Measurements from ENCODE around the gene KCNAB1. TPM values are rescaled to one million over a fixed set of nuclear protein-coding genes. Genes with fewer than 3 reads are reported as not detected.
"Not testable (repeated sequence)": the region's sequence is repeated elsewhere in the genome, so short reads cannot be mapped to it uniquely, and the experiment has no call there.

Gene KCNAB1
- polyA plus RNA-seq, 1 donor, result 2.5 TPM

DNA sequence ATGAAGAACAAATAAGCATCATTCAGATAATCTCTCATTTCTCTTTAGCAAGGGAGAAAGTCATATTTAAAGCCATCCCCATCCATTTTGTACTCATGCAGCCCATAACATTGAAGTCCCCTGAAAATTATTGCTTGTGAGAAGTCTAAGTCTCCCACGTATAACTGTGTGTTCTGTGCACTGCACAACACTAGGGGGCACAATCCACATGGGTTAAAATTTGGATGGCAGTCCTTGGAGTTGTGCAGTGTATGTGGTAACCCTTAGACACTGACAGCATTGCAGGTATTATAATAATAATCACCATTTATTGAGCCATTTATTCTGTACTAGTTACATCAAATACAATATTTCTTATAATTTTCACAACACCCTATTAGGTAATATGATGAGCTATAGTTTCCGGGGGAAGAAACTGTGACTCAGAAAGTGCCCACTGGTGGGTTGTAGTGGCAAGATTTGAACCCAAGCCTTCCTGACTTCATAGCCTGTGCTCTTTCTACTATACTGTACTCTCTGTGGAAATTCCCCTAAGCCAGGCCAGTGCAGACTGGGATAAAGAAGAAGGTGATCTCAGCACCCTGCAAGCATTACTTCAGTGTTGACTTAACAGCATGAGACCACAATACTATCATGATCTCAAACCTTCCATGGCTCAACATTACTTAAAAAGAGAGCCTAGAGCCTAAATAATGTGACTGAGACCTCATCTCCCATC, 15.7 kb downstream of the KCNAB1 start:
- Histone ChIP-seq H3K36me3 (ENCODE audit: control insufficient read depth, insufficient read depth, low read length) (no peaks in the 10 kb centered on the region), H3K27me3 (ENCODE audit: control insufficient read depth, insufficient read depth, low read length) (no peaks in the 10 kb centered on the region), H3K27ac (ENCODE audit: low read length) (no peak overlapping the region), H3K9me3 (ENCODE audit: control insufficient read depth, low read depth, low read length) (no peaks in the 10 kb centered on the region), H3K4me3 (ENCODE audit: low read length) (no peak overlapping the region), H3K4me1 (ENCODE audit: control insufficient read depth, insufficient read depth, low read length) (no peaks in the 10 kb centered on the region)
- WGBS (ENCODE audit: insufficient coverage, low lambda C conversion rate), result no CpG with 5 or more reads among the region's 2 CpGs
- no peak for DNase-seq

DNA sequence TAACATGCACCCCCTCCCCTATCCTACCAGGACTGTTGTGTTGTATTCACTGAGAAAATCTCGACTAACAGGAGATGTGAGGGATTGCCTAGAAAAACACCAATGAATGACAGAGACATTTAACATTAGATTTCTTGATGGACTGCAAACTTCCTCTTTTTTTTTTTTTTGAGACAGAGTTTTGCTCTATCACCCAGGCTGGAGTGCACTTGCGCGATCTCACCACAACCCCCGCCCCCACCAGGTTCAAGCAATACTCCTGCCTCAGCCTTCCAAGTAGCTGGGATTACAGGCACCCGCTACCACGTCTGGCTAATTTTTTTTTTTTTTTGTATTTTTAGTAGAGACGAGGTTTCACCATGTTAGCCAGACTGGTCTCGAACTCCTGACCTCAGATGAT, 17.0 kb downstream of the KCNAB1 start:
- H3K36me3 ChIP-seq (ENCODE audit: control insufficient read depth, insufficient read depth, low read length); H3K9me3 ChIP-seq (ENCODE audit: control insufficient read depth, low read depth, low read length); H3K27me3 ChIP-seq (ENCODE audit: control insufficient read depth, insufficient read depth, low read length); DNase-seq; H3K27ac ChIP-seq (ENCODE audit: low read length); H3K4me1 ChIP-seq (ENCODE audit: control insufficient read depth, insufficient read depth, low read length); H3K4me3 ChIP-seq (ENCODE audit: low read length): not testable (repeated sequence)
- no CpG with 5 or more reads among the region's 8 CpGs for WGBS (ENCODE audit: insufficient coverage, low lambda C conversion rate)

DNA sequence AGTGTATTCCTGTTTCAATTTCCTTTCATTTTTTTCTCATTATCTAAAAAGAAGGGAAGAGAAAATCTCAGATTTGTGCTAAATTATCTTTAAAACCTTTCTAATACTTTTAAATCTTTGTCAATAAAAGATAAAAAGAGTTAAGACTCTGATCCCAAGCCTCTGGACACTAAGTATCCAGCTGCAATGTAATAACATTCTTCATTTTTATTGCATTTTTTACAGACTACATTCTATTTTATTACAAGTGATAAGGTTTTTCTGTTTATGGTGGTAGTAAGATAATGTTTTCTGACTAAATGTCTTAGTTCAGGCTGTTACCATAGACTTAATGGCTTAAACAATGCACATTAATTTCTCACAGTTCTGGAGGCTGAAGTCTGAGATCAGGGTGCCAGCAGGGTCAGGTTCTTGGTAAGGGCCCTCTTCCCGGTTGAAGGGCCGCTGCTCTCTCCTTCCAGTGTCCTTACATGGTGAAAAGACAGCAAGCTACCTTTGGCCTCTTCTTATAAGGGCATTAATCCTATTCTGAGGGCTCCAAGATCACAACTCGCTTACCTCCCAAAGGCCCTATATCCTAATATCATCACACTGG, 19.7 kb downstream of the KCNAB1 start:
- H3K36me3 ChIP-seq (ENCODE audit: control insufficient read depth, insufficient read depth, low read length), result no peaks in the 10 kb centered on the region
- peaks cover 9% of the 10 kb centered on the region for H3K27me3 ChIP-seq (ENCODE audit: control insufficient read depth, insufficient read depth, low read length)
- peak in 1 of 2 donors; percentile 12 for DNase-seq

GRCh38 chr3:156142702-156143101, 22.3 kb downstream of the KCNAB1 start:
- Histone ChIP-seq H3K27ac (ENCODE audit: low read length) (no peak overlapping the region), H3K27me3 (ENCODE audit: control insufficient read depth, insufficient read depth, low read length) (peaks cover 9% of the 10 kb centered on the region), H3K4me3 (ENCODE audit: low read length) (no peak overlapping the region), H3K9me3 (ENCODE audit: control insufficient read depth, low read depth, low read length) (no peaks in the 10 kb centered on the region), H3K36me3 (ENCODE audit: control insufficient read depth, insufficient read depth, low read length) (no peaks in the 10 kb centered on the region), H3K4me1 (ENCODE audit: control insufficient read depth, insufficient read depth, low read length) (no peaks in the 10 kb centered on the region)
- 32% methylated on average over 2 of the region's 2 CpGs for WGBS (ENCODE audit: insufficient coverage, low lambda C conversion rate)
- no peak for DNase-seq

More for the DNA sequence above, 19.7 kb downstream of the KCNAB1 start:
- no CpG with 5 or more reads among the region's 3 CpGs for WGBS (ENCODE audit: insufficient coverage, low lambda C conversion rate)
- Histone ChIP-seq H3K27ac (ENCODE audit: low read length) (no peak overlapping the region), H3K9me3 (ENCODE audit: control insufficient read depth, low read depth, low read length) (no peaks in the 10 kb centered on the region), H3K4me3 (ENCODE audit: low read length) (no peak overlapping the region), H3K4me1 (ENCODE audit: control insufficient read depth, insufficient read depth, low read length) (no peaks in the 10 kb centered on the region)

DNA sequence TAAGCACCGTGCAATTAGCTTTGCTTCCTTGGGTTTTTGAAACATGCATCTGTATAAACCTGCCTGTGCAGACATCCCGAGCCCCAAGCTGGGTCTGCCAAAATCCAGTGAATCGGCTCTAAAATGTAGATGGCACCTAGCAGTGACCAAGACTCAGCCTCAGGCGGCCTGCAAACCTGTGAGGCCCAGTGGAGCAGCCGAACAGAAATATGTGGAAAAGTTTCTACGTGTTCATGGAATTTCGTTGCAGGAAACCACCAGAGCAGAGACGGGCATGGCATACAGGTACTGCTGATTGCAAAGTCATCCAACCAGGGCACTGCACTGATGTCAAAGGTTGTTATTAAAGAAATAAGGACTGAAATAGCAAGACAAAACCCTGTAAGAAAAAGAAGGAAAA, 22.8 kb downstream of the KCNAB1 start:
- DNase-seq, result no peak
- Histone ChIP-seq H3K4me1 (ENCODE audit: control insufficient read depth, insufficient read depth, low read length) (no peaks in the 10 kb centered on the region), H3K36me3 (ENCODE audit: control insufficient read depth, insufficient read depth, low read length) (no peaks in the 10 kb centered on the region)

DNA sequence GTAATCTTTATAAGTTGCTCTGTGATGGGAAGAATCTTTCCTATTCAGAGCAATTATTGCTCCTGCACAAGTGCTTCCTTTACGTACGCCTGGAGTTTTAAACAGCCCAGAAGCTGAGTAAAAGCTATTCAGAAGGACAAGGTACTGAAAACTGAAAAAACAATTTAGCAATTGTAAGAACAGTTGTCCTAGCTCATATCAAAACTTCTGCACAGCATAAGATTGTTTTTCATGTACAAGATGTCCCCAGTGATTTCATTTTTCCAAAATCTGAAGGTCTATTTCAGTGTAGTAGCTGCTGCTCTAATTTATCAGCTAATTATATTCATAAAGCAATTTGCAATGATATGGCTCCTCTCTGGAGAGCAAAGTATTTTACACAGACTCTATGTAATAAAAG, 23.7 kb downstream of the KCNAB1 start:
- WGBS (ENCODE audit: insufficient coverage, low lambda C conversion rate), result no CpG with 5 or more reads among the region's 2 CpGs
- Histone ChIP-seq H3K27ac (ENCODE audit: low read length) (no peak overlapping the region), H3K9me3 (ENCODE audit: control insufficient read depth, low read depth, low read length) (no peaks in the 10 kb centered on the region), H3K27me3 (ENCODE audit: control insufficient read depth, insufficient read depth, low read length) (peaks cover 9% of the 10 kb centered on the region), H3K4me3 (ENCODE audit: low read length) (no peak overlapping the region), H3K4me1 (ENCODE audit: control insufficient read depth, insufficient read depth, low read length) (no peaks in the 10 kb centered on the region), H3K36me3 (ENCODE audit: control insufficient read depth, insufficient read depth, low read length) (no peaks in the 10 kb centered on the region)
- no peak for DNase-seq

More for the DNA sequence above, 22.8 kb downstream of the KCNAB1 start:
- H3K4me3 ChIP-seq (ENCODE audit: low read length), result no peak overlapping the region
- H3K27ac ChIP-seq (ENCODE audit: low read length), result no peak overlapping the region
- H3K9me3 ChIP-seq (ENCODE audit: control insufficient read depth, low read depth, low read length), result no peaks in the 10 kb centered on the region
- peaks cover 9% of the 10 kb centered on the region for H3K27me3 ChIP-seq (ENCODE audit: control insufficient read depth, insufficient read depth, low read length)
- no CpG with 5 or more reads among the region's 8 CpGs for WGBS (ENCODE audit: insufficient coverage, low lambda C conversion rate)

DNA sequence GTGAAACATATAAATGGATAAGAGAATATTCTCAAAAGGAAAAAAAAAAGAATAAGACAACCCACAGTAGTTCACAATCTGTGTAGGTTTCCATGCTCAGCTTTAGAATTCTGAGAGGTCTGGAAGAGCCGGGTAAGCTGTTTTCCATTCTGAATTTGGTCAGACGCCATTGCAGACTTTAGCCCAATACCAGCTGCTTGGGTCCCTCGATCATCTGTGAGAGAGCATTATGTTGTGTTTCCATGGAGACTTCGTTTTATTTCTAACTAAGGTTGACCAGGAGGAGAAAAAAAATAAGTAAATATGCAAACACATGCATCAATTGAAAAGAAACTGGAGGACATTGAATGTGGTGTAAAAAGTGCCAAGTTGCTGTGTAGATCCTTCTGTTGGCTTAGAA, 25.5 kb downstream of the KCNAB1 start:
- H3K4me1 ChIP-seq (ENCODE audit: control insufficient read depth, insufficient read depth, low read length), result no peaks in the 10 kb centered on the region
- DNase-seq, result no peak
- no peak overlapping the region for H3K27ac ChIP-seq (ENCODE audit: low read length)
- no peaks in the 10 kb centered on the region for H3K9me3 ChIP-seq (ENCODE audit: control insufficient read depth, low read depth, low read length)
- H3K36me3 ChIP-seq (ENCODE audit: control insufficient read depth, insufficient read depth, low read length), result no peaks in the 10 kb centered on the region
- WGBS (ENCODE audit: insufficient coverage, low lambda C conversion rate), result no CpG with 5 or more reads among the region's 4 CpGs
- H3K4me3 ChIP-seq (ENCODE audit: low read length), result no peak overlapping the region
- H3K27me3 ChIP-seq (ENCODE audit: control insufficient read depth, insufficient read depth, low read length), result peaks cover 9% of the 10 kb centered on the region

DNA sequence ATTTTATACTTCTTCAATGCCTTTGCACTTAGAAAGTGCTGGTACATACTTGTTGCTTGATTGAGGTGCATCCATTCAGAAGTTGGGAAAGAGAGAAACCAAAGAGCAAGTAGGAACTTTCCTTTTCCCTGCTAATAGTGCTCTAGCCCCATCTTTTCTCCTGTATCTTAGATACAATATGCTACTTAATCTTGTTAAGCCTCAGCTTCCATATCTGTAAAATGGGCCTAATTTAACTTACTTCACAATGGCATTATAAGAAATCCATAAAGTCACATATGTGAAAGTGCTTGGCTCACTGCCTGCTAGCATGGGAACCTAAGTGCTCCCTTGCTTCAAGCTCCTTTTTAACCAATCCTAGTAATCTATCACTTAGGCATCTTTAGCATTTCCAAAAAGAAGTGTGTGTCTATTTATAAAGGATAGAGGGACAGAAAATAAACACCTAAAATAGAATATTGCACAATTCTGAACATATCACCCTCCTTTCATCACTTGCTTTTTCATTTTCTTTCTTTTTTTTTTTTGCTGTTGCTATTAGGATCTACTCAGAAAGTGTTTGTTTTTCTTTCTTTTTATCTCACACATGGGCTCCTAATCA, 28.1 kb downstream of the KCNAB1 start:
- DNase-seq, result no peak
- H3K4me3 ChIP-seq (ENCODE audit: low read length), result no peak overlapping the region
- no peaks in the 10 kb centered on the region for H3K9me3 ChIP-seq (ENCODE audit: control insufficient read depth, low read depth, low read length)
- no peaks in the 10 kb centered on the region for H3K4me1 ChIP-seq (ENCODE audit: control insufficient read depth, insufficient read depth, low read length)
- H3K27me3 ChIP-seq (ENCODE audit: control insufficient read depth, insufficient read depth, low read length), result peaks cover 4% of the 10 kb centered on the region
- H3K36me3 ChIP-seq (ENCODE audit: control insufficient read depth, insufficient read depth, low read length), result no peaks in the 10 kb centered on the region
- H3K27ac ChIP-seq (ENCODE audit: low read length), result no peak overlapping the region

- H3K4me3 ChIP-seq (ENCODE audit: low read length), result no peak overlapping the region
- 53% methylated on average over 3 of the region's 8 CpGs for WGBS (ENCODE audit: insufficient coverage, low lambda C conversion rate)
- H3K9me3 ChIP-seq (ENCODE audit: control insufficient read depth, low read depth, low read length), result no peaks in the 10 kb centered on the region
- H3K4me1 ChIP-seq (ENCODE audit: control insufficient read depth, insufficient read depth, low read length), result no peaks in the 10 kb centered on the region
- H3K27ac ChIP-seq (ENCODE audit: low read length), result no peak overlapping the region
- DNase-seq, result no peak
- H3K27me3 ChIP-seq (ENCODE audit: control insufficient read depth, insufficient read depth, low read length), result peaks cover 4% of the 10 kb centered on the region
- H3K36me3 ChIP-seq (ENCODE audit: control insufficient read depth, insufficient read depth, low read length), result no peaks in the 10 kb centered on the region
These were observed 28.6 kb downstream of the KCNAB1 start for GRCh38 chr3:156148946-156149381.

GRCh38 chr3:156149876-156150275, 29.5 kb downstream of the KCNAB1 start:
- 80% methylated on average over 1 of the region's 3 CpGs for WGBS (ENCODE audit: insufficient coverage, low lambda C conversion rate)
- H3K4me1 ChIP-seq (ENCODE audit: control insufficient read depth, insufficient read depth, low read length), result no peaks in the 10 kb centered on the region
- H3K36me3 ChIP-seq (ENCODE audit: control insufficient read depth, insufficient read depth, low read length), result no peaks in the 10 kb centered on the region
- peaks cover 2% of the 10 kb centered on the region for H3K27me3 ChIP-seq (ENCODE audit: control insufficient read depth, insufficient read depth, low read length)
- DNase-seq, result no peak
- H3K27ac ChIP-seq (ENCODE audit: low read length), result no peak overlapping the region
- no peak overlapping the region for H3K4me3 ChIP-seq (ENCODE audit: low read length)
- H3K9me3 ChIP-seq (ENCODE audit: control insufficient read depth, low read depth, low read length), result no peaks in the 10 kb centered on the region

Data from large intestine (tissue), 3 donors.